ENCODE measurements around the gene BTNL9. TPM values are rescaled to one million over a fixed set of nuclear protein-coding genes. Genes with fewer than 3 reads are reported as not detected.
"Not testable (repeated sequence)": the region's sequence is repeated elsewhere in the genome, so short reads cannot be mapped to it uniquely, and the experiment has no call there.

The BTNL9 gene
- polyA plus RNA-seq, 3 donors from 2014 or later = not detected

DNA sequence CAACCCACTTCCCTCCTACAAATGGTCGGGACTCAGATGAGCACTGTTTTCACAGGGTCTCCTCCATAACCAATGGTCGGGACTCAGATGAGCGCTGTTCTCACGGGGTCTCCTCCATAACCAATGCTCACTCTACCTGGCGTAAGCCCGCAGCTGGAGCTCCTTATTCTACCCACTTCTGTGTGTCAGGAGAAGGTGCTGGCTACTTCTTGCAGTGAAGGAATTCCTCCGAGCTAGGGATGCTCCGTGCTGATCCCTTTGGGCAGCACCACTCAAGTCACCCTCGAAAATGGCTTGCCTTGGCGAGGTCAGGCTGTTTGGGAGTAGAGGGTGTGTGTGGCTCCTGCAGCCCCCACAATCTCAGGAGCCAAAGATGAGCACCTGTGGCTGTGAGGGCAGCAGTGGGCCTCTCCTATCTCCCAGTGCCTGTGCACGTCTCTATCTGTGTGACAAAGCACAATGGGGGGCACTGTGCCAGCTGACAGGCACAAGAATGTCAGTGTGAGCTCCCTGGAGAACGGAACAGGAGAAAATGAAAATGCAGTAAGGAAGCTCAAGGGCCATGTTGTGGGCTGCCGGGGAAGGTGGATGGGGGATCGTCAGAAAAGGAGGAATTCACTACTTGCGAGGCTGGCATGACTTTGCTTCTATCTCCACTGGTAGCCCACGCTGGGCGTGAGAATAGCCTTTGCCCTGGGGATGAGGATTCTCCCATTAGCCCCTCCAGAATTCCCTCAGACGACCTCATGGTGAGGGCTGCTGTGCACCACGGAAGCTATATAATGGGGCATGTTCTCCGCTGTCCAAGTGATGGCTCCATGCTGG, 3.9 kb upstream of the BTNL9 start:
- H3K36me3 Mint-ChIP-seq = no peaks in the 10 kb centered on the region
- peaks cover 7 to 16% (median 11%) of the 10 kb centered on the region in 3 donors for H3K27me3 Mint-ChIP-seq (ENCODE audit: low read depth in 3 of 3)
- no peak overlapping the region for H3K4me3 Mint-ChIP-seq
- no peaks in the 10 kb centered on the region for H3K4me1 Mint-ChIP-seq
- DNase-seq = no peak
- peaks cover 0 to 1% (median 0%) of the 10 kb centered on the region in 6 donors for H3K9me3 Mint-ChIP-seq
- no peak overlapping the region for H3K27ac Mint-ChIP-seq

DNA sequence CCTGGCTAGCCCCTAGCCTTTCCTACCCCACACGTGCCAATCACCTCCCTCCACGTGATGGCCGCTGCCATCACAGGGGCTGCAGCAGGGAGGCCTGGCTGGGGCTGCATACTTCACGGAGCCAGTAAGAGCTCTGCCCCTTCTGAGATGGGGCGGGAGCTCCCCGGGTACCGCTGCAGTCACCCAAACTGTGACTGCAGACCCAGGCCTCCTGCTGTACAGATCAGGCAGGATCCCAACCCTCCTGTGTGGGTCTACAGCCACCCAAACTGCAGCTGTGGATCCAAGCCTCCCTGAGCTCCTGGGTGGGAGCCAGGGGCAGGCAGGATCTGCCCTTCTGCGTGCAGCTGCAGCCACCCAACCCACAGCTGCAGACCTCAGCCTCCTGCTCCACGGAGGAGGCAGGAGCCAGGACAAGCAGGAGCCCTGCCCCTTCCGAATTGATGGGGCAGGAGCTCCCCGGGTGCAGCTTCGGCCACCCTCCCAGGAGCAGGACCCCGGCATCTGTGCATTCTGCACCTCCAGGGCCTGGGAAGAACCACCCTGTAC, 3.2 kb upstream of the BTNL9 start:
- no peak for DNase-seq
- peaks cover 7 to 20% (median 11%) of the 10 kb centered on the region in 3 donors for H3K27me3 Mint-ChIP-seq (ENCODE audit: low read depth in 3 of 3)
- no peak overlapping the region for H3K27ac Mint-ChIP-seq
- no peaks in the 10 kb centered on the region for H3K4me1 Mint-ChIP-seq
- H3K4me3 Mint-ChIP-seq = no peak overlapping the region
- H3K36me3 Mint-ChIP-seq = no peaks in the 10 kb centered on the region
- H3K9me3 Mint-ChIP-seq = peaks cover 0 to 1% (median 0%) of the 10 kb centered on the region in 6 donors

DNA sequence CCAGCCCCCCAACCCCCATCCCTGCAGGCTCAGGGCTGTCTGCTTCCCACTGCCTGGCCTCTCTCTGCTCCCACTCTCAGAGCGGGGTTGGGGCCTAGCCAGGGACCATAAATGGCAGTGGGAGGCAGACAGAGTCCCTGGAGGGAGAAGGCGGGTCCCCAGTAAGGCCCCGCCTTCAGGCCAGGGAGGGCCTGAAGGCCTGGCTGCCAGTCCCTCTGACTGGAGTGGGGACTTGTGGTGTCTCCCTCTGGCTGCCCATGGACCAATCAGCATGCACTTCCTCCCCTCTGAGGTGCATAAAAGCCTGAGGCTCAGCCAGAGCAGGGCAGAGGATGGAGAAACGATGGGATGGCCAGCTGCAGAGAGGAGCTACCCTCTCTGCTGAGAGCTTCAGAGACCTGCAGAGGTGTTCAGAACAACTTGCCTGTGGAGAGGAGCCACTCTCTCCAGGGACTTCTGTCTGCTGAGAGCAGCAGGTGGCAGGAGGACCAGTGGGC, 2.7 kb upstream of the BTNL9 start:
- Mint-ChIP-seq H3K27me3 (ENCODE audit: low read depth in 3 of 3) (peaks cover 7 to 23% (median 11%) of the 10 kb centered on the region in 3 donors), H3K4me3 (no peak overlapping the region), H3K27ac (no peak overlapping the region)

DNA sequence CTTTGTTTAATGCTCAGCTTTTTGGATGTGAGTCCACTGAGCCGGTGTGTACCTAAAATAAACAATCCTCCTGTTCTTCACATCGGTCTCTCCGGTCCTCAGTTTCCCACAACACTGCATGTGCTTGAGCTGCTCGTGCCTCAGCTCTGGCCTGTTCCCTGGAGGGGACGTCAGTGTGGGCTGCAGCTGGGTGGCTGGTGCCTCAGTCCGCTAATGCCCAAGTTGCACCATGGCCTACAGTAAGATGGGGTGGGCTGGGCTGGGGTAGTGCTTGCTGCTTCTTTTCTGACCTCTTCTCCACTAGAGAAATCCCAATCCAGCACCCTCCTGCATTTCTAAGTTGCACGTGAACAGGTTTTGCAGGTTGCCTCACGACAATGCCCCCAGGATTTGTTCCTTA, 595 bp upstream of the BTNL9 start:
- no peaks in the 10 kb centered on the region for H3K36me3 Mint-ChIP-seq
- no peak for DNase-seq
- no peaks in the 10 kb centered on the region for H3K9me3 Mint-ChIP-seq
- peaks cover 7 to 18% (median 15%) of the 10 kb centered on the region in 3 donors for H3K27me3 Mint-ChIP-seq (ENCODE audit: low read depth in 3 of 3)
- no peak overlapping the region for H3K27ac Mint-ChIP-seq
- H3K4me3 Mint-ChIP-seq = no peak overlapping the region
- H3K4me1 Mint-ChIP-seq = no peaks in the 10 kb centered on the region

More for the DNA sequence above, 2.7 kb upstream of the BTNL9 start:
- Mint-ChIP-seq H3K4me1 (no peaks in the 10 kb centered on the region), H3K9me3 (no peaks in the 10 kb centered on the region), H3K36me3 (no peaks in the 10 kb centered on the region)
- no peak for DNase-seq

DNA sequence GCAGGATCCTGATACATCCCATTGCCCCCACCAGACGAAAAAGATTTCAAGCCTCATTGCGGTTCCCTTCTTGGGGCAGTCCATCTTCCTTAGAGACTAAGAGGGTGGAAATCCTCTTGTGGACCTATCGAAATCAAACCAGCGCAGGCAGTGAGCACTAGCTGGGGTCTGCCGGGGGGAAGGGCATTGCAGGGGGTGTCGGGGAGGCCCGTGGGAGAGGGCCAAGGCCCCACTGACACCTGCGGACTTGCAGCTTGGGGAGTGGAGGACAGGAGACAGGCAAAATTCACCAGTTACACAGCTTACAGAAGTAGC, 522 bp downstream of the BTNL9 start:
- DNase-seq = no peak
- Mint-ChIP-seq H3K36me3 (no peaks in the 10 kb centered on the region), H3K27ac (no peak overlapping the region), H3K4me3 (no peak overlapping the region), H3K27me3 (ENCODE audit: low read depth in 3 of 3) (peaks cover 7 to 21% (median 15%) of the 10 kb centered on the region in 3 donors), H3K9me3 (no peaks in the 10 kb centered on the region), H3K4me1 (no peaks in the 10 kb centered on the region)

DNA sequence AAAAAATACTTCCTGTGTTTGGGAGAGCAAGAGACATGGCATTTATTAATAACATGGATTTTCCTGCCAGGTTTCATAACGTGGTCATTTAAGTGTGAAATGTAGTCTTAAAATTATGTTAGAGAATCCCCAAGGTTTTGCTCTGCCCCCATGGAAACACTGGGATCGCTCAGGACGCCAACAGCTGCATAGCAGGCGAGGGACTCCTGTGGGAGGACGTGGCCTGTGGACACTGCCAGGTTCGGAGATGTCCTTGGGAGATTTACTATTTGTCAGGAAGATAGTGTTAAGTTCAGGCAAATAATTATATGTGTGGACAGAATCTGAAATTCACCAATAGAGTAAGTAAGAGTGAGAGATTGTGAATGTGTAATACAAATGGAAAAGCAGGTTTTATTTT, 977 bp downstream of the BTNL9 start:
- H3K27me3 Mint-ChIP-seq (ENCODE audit: low read depth in 3 of 3) = peaks cover 7 to 21% (median 15%) of the 10 kb centered on the region in 3 donors
- no peaks in the 10 kb centered on the region for H3K36me3 Mint-ChIP-seq
- no peak for DNase-seq
- H3K9me3 Mint-ChIP-seq = no peaks in the 10 kb centered on the region
- no peak overlapping the region for H3K27ac Mint-ChIP-seq
- H3K4me3 Mint-ChIP-seq = no peak overlapping the region
- no peaks in the 10 kb centered on the region for H3K4me1 Mint-ChIP-seq

DNA sequence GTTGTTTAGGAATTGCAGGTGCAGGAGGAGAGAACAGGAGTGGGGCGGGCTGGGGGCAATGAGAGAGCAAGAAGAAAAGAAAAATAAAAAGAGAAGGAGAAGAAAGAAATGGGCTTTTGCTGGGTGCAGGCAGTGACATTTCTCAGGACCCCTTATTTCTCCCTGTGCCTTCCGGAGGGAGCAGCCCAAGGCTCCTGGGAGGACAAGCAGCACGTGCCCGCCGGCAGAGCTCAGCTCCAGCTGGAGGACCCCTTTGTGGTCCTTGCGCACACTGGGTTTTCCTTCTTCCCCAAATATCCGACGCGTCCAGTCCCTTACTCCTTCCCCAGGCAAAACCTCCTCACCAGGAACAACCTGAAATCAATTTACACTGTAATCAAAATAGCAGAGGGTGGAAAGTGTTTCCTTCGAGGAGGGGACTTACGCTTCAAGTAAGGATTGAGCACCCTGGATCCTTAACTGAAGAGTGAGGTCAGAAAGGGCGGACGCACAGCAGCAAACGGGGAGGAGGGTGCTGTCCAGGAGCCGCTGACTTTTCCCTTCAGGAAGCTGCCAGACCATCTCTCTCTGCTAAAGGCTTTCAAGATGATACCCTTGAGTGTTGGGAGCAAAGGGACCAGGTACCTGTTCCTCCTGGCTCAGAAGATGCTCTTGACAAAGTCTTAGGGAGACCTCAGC, 2.1 kb downstream of the BTNL9 start:
- Mint-ChIP-seq H3K27me3 (ENCODE audit: low read depth in 3 of 3) (peaks cover 7 to 21% (median 15%) of the 10 kb centered on the region in 3 donors), H3K27ac (no peak overlapping the region), H3K36me3 (no peaks in the 10 kb centered on the region), H3K4me3 (no peak overlapping the region), H3K9me3 (no peaks in the 10 kb centered on the region), H3K4me1 (no peaks in the 10 kb centered on the region)
- no peak for DNase-seq

DNA sequence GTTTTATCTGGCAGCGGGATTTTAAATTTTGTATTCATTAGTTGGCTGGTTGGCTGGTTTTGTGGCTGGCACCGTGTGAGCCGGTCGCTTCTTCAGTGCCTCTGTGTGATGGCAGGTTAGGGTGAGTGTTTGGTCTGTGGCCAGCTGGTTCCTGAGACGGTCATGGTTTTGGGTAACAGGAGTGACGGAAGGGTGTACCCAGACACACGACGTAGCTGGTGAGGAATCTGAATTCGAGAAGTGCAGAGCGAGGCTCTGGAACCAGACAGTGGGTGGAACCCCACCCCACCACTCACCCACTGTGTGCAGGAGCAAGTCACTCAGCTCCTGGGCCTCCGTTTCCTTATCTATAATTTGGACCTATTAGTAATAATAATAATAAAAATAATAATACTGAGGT, 2.7 kb downstream of the BTNL9 start:
- H3K36me3 Mint-ChIP-seq = no peaks in the 10 kb centered on the region
- H3K4me1 Mint-ChIP-seq = no peaks in the 10 kb centered on the region
- no peak for DNase-seq
- H3K27me3 Mint-ChIP-seq (ENCODE audit: low read depth in 3 of 3) = peaks cover 7 to 21% (median 15%) of the 10 kb centered on the region in 3 donors
- no peak overlapping the region for H3K27ac Mint-ChIP-seq
- no peak overlapping the region for H3K4me3 Mint-ChIP-seq
- no peaks in the 10 kb centered on the region for H3K9me3 Mint-ChIP-seq

DNA sequence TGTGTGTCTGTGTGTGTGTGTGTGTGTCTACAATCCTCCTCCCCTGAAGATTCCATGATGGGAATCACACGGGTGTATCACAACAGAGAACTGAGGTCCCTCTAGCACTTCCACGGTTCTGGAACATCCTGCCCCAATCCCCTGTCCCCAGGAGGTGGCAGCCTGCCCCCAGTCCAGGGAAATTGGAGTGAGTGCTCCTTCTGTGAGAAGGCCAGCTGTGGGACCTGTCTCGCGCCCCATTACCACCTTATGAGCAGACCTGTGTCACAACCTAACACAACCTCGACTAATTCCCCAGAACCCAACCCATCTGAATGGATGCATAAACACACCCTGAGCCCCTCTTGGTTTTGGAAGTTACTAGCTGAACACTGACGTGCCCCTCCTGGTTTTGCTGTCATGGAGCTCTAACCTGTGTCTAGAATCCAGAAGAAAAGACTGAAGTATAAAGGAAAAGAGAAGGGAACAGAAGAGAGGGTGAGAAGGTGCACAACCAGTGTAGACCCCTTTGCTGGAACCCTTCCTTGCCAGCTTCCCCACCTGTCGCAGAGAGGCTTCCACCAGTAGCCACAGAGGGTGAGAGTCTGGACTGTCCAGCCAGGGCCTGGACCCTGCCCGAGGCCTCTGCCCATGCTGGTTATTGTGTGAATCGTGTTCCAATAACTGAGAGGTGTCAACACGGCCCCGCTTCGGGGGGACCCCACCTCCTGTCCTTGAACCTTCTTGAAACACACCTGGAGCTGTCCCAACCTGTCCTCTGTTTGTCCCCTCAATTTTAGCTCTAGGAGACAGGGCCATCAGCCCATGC, 3.4 kb downstream of the BTNL9 start:
- Mint-ChIP-seq H3K4me3 (no peak overlapping the region), H3K27me3 (ENCODE audit: low read depth in 3 of 3) (peaks cover 7 to 20% (median 20%) of the 10 kb centered on the region in 3 donors), H3K4me1 (no peaks in the 10 kb centered on the region), H3K9me3 (no peaks in the 10 kb centered on the region), H3K36me3 (no peaks in the 10 kb centered on the region), H3K27ac (no peak overlapping the region)
- DNase-seq = no peak

DNA sequence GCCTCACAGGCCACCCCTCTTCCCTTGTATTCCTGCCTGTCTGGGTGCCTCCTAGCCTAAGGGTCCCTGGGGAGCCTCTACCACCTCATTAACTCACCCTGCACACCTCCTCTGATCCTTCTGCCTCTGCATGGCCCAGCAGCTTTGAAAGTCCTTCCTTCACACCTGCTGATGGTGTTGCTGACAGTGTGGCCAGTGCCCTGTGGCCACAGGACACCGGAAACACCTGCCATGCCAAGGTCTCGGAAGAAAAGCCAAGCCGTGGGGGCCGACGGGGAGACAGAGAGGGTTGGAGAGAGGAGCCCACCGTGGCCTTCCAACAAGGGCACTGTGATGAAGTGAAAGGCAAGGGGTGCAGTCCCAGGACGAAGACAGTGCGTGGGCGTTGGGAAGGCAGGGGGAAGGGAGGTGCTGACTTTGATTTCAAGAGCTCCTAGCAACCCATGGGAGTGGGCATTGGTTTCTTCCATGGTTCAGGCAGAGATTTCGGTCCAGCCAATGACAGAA, 4.1 kb downstream of the BTNL9 start:
- no peak overlapping the region for H3K27ac Mint-ChIP-seq
- H3K36me3 Mint-ChIP-seq = no peaks in the 10 kb centered on the region
- no peak overlapping the region for H3K4me3 Mint-ChIP-seq
- no peak for DNase-seq
- H3K27me3 Mint-ChIP-seq (ENCODE audit: low read depth in 3 of 3) = peaks cover 7 to 20% (median 18%) of the 10 kb centered on the region in 3 donors
- no peaks in the 10 kb centered on the region for H3K4me1 Mint-ChIP-seq
- no peaks in the 10 kb centered on the region for H3K9me3 Mint-ChIP-seq

DNA sequence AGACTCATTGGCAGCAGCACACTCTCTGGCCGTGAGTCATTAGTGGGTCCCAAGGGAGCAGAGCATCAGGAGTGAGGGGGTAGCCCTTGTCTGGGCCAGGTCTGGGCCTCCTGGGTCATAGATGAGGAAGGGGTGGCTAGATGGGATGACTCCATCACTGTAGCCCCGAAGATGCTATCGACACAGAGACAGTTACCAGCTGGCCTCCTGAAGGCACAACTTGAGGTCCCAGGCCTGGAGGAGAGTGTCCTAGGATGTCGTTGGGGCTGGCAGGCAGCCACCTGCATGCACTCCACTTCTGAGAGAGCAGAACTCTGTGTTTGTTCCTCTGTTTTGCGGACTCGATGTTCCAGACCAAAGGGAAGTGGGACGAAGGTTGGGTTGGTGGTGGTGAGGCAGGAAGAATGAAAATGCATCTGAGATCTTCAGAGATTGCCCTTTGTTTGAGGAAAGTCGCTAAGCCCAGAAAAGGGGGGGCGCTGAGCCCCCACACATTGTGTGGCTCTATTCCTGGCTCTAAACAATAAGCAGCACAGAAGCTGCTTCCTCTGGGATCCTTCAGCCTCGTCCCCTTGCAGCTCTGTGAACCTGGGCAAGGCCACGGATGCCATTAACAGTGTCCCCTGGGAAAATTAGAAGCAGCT, 4.7 kb downstream of the BTNL9 start:
- Mint-ChIP-seq H3K4me3 (no peak overlapping the region), H3K27ac (no peak overlapping the region), H3K27me3 (ENCODE audit: low read depth in 3 of 3) (peaks cover 3 to 22% (median 16%) of the 10 kb centered on the region in 3 donors)

DNA sequence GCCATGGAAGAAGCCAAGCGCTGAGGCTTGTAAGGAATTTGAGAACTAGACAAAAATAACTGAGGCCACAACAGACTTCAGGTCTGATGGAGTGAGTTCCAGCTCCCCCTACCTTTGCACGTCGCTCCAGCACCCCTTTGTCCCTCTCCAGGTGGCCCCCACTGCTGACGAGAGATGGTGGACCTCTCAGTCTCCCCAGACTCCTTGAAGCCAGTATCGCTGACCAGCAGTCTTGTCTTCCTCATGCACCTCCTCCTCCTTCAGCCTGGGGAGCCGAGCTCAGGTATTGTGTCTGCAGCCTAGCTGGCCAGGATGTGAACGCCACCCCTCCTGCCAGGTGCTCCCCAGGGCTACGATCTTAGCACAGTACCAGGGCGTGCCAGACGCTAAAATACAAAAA, 5.2 kb downstream of the BTNL9 start:
- Mint-ChIP-seq H3K36me3 (no peaks in the 10 kb centered on the region), H3K9me3 (no peaks in the 10 kb centered on the region), H3K27ac (no peak overlapping the region), H3K27me3 (ENCODE audit: low read depth in 3 of 3) (peaks cover 3 to 22% (median 18%) of the 10 kb centered on the region in 3 donors), H3K4me3 (no peak overlapping the region), H3K4me1 (no peaks in the 10 kb centered on the region)
- no peak for DNase-seq

More for the DNA sequence above, 4.7 kb downstream of the BTNL9 start:
- Mint-ChIP-seq H3K4me1 (no peaks in the 10 kb centered on the region), H3K36me3 (no peaks in the 10 kb centered on the region), H3K9me3 (no peaks in the 10 kb centered on the region)
- no peak for DNase-seq

DNA sequence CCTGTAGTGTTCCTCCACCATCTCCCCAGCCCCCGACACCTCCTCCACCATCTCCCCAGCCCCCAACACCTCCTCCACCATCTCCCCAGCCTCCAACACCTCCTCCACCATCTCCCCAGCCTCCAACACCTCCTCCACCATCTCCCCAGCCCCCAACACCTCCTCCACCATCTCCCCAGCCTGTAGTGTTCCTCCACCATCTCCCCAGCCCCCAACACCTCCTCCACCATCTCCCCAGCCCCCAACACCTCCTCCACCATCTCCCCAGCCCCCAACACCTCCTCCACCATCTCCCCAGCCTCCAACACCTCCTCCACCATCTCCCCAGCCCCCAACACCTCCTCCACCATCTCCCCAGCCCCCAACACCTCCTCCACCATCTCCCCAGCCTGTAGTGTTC, 5.8 kb downstream of the BTNL9 start:
- not testable (repeated sequence) for DNase-seq, H3K9me3 Mint-ChIP-seq, H3K27ac Mint-ChIP-seq, H3K4me1 Mint-ChIP-seq, H3K4me3 Mint-ChIP-seq, H3K36me3 Mint-ChIP-seq
- peaks cover 3 to 22% (median 20%) of the 10 kb centered on the region in 3 donors for H3K27me3 Mint-ChIP-seq (ENCODE audit: low read depth in 3 of 3)

All from immature natural killer cell (primary cell).